NOMO-1 treated with dmso at 0.1 percent for 144 hours (cell line): ENCODE measurements around the gene MED17.

ENCODE experiments used
- DNase-seq: peaks from one replicate; lab custom pipeline; 2025; ENCODE audit not compliant: unreplicated experiment; lab: John Stamatoyannopoulos, UW

Gene MED17

GRCh38 chr11:93814966-93815633, 31.0 kb downstream of the MED17 start:
- DNase-seq, result no peak

DNA sequence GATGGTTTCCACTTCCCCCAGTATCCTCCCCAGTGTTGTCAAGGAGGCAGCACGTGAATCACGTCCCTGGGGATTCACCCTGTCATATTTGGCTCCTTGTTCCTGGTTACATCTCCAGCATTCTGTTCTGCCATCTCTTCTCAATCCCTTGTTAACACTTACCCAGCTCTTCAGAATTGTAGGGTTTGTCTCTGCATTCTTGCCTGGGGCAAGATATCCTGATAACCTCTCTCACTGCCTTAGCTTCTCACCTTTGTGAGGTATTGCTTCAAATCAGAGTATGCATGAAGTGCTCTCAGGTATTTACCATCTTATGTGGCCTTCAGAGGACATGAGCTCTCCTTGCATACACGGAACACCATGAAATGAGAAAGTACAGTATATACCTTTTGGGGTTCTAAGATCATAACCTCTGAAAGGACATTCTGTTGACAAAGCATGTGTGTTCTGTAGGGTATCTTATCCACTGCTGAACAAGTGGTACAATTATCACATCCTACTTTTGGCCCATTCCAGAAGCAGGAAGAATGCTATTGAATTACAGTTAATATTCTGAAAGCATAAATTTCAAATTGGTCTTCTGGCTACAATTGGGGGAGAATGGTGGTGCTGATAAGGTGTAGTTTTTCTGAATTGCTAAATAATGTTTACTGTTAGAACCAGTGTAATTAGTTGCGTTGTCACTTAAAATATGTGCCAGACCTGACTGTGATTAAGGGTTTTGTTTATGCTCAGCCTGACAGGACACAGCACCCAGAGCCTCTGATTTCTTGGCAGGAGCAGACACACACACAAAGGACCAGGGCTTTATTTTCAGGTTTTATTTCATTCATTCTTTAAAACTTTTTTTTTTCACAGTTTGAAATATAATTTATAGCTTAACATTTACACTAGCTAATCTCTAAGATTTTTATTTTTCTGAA, 33.6 kb downstream of the MED17 start:
- DNase-seq, result no peak

DNA sequence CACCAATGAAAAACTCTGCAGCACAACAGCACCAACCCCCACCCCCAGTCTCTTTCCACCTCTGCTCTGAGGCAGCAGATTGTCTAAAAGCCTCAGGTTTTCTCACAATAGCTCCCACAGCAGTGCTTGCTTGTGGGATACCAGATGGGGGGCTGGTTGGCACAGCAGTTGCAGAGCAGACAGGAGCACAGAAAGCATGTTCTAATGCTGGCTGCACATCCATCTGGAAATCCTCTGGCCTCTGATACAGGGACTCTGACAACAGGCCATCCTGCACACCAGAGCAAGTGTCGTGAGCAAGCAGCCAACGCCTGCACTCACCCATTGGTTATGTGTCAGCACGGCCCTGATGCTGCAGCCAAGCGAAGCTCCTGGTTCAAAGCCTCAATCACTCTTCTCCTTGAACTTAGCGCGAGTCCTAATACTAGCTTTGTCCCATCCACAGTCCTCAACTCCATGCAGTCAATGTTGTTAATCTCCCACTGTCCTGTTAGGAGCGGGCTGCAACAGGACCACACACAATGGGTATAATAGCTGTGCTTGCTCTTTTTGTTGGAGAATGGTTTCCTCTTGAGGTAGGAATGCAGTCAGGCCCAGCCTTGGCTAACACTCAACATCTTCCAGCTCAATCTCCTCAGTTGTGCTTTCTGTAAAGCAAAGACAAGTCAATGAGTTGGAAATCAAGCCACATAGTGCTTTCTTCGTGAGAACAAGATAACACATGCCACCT, 36.0 kb downstream of the MED17 start:
- DNase-seq, result no peak

DNA sequence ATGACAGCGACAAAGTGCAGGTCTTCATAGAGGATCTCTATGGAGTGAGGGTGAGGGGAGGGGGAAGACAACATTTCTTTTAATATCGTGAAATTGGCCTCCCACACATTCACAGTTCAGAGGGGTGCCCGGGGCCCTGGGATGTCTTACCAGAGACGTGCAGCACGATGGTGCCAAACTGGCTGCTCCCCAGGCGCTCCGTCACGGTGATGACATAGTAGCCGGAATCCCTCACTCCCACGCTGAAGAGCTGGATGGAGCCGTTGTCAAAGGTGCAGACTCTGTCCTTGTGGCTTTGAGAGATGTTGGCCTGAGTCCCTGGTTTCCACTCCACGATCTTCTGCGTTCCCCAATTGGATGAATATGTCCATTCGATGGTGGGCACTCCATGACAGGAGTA, 36.8 kb downstream of the MED17 start:
- DNase-seq, result no peak

DNA sequence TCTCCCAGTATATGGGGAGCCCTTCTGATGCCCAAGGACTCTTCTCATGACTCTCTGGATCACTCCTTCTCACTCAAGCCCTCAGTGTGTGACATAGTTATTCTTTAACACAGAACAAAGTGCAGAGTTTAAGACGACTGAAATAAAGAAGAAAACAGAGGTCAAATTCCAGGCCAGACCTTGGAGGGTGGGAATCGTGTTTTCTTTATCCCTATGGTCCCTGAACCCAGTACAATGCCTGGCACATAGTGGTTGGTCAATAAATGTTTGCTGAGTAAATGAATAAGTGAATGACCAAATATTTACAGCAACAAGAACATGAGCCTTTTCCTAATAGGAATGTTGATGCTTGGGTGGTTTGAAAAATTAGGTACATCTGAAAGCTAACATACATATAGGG, 37.5 kb downstream of the MED17 start:
- DNase-seq, result no peak

- DNase-seq, result no peak
Measured at GRCh38 chr11:93822359-93822758, 38.3 kb downstream of the MED17 start.

DNA sequence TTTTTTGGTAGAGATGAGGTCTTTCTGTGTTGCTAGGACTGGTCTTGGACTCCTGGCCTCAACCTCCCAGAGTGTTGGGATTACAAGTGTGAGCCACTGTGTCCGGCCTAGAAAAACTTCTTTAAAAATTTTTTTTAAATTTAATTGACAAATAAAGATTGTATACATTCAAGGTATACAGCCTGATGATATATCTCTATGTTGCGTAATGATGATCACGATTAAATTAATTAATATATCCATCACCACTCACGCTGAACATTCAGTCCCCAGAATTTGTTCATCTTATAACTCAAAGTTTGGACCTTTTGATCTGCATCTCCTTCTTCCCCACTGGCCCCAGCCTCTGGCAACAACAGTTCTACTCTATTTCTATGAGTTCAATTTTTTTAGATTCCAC, 39.1 kb downstream of the MED17 start:
- no peak for DNase-seq

- no peak for DNase-seq
Measured at GRCh38 chr11:93827363-93827762, 43.3 kb downstream of the MED17 start.

- DNase-seq, result no peak
Measured at GRCh38 chr11:93829598-93829997, 45.5 kb downstream of the MED17 start.

GRCh38 chr11:93831343-93832127, 47.5 kb downstream of the MED17 start:
- no peak for DNase-seq

DNA sequence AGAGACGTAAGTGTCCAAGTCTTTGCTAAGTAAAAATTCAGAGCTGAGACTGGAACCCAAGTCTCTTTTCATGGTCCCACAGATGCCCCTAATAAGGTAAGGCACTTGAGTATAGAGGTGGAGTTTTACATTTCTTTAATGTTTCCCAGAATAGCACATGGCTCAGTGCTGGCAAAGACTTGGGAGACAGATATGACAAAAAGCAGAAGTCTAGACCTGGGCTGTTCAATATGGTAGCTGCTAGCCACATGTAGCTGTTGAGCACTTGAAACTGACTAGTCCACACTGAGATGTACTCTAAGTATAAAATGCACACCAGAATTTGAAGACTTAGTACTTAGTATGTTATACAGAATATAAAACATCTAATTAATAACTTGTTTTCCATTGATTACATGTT, 48.7 kb downstream of the MED17 start:
- no peak for DNase-seq

GRCh38 chr11:93838967-93839366, 54.9 kb downstream of the MED17 start:
- no peak for DNase-seq

DNA sequence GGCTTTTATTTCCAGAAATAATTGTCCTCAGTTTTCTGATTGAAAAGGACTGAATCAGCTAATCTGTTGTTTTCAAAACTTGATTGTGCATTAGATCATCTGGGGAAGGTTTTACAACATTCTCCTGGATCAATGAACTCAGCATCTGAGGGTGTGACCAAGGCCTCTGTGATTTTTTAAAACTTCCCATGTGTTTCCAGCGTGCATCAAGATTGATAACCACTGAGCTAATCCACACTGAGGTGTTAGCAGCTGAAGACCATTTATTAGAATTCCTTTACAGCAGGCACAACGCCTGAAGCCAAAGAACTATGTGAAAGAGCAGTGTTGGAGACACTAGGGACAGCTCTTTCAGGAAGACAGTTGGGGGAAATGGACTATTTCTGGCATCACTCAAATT, 56.1 kb downstream of the MED17 start:
- DNase-seq, result no peak

DNA sequence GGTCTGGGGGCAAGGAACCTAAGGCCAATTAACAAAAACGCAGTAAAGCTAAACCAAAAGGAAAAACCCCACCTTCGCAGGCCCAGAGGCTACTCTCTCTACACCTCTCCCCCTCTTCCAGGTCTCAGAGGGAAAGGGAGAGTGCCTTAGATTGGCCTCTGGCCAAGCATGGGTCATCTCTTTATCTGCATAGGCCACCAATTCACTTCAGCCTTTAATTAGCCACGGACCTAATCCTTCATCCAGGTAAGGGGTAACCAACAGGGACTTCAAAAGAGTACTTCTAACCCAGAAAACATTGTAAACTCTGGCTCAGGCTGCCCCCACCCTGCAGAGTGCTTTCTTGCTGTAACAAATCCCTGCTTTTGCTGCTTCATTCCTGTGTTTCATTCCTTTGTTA, 56.9 kb downstream of the MED17 start:
- no peak for DNase-seq

DNA sequence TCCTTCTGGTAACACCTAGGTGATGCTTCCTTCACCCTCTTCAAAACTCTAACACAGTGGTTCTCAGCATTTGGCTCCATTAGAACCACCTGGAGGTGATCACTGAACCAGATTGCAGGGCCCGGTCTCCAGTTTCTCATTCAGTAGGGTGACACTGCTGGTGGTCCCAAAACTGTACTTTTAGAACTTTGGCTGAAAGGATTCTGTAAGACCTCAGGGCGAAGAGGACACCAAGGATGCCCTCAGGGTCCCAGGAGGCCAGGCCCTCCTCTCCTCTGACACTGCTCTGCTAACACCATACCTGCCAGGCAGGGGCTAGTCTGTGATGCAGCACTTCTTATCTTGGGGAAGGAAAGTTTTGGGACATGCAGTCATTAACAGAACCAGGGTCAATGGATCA, 57.4 kb downstream of the MED17 start:
- DNase-seq, result no peak

DNA sequence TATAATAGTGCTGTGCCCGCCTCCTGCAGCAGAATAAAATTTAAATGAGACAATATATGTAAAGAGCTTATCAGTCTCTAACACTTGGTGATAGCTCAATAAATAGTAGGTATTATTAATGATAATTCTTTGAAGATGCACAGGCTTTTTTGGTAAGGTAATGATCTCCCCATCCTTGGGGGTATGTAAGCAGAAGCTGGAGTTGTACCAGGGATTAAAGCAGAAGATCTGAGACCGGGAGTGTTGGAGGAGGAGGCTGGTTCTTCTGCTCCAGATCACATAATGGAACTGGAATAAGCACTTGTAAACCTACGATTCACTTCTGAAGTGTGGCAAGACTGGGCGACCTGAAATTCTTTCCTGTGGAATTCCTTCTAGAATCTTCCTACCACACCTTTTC, 58.0 kb downstream of the MED17 start:
- DNase-seq, result no peak

DNA sequence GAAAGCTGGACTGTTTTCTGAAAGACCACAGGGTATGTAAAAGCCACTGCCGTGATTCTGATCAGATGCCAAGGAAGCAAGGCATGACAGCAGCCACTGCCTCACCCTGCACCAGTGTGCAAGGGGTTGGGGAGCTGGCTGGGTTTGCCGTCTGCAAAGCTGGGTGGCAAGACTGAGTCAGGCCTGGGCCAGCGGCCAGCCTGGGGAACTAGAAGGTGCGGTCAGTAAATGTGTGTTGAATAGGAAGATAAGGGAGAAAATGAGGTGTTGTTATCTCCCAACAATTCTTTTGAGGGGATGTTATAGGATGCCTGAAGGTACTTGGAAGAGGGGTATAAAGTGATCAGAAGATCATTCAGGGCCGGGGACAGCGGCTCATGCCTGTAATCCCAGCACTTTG, 58.4 kb downstream of the MED17 start:
- DNase-seq, result no peak

GRCh38 chr11:93843906-93844305, 59.8 kb downstream of the MED17 start:
- DNase-seq, result no peak

GRCh38 chr11:93844568-93844967, 60.5 kb downstream of the MED17 start:
- no peak for DNase-seq

DNA sequence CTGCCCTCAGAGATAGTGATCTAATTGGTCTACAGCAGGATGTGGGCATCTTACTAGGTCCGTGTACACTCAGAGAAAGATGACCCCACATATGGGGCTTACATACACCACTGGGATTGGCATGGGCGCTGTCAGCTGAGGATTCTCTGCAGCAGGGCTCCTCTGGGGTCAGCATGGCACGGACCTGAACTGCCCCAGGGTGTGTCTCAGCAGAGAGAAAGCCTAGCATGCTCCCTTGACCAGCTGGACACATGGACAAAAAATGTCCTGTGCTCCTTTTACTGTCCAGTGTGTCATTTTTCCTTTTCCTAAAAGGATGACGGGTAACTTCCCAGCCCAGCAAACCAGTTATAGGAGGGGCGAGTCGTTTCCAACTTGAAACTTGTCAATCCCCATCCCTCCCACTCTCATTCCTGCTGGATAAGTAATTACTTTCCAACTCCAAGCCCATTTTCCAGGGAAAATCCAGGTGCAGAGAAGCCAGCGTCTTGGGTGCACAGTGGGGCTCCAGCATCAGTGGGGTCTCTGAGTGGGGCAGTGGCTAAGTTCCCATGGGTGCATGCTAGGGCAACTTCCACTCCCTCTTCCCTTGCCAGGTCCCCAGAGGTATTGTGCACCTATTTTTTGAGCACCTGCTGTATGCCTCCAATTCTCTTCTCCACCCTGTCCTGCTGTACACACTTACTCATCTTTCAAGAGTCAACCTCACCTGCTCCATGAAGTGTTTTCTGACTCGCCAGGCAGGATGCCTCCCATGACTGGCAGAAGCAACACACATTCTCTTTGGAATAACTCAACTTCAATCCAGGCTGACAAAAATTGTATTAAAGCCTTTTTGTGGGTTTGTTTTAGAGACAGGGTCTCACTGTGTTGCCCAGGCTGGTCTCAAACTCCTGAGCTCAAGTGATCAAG, 61.4 kb downstream of the MED17 start:
- no peak for DNase-seq
